Hematopoietic multipotent progenitor cell (in vitro differentiated cells): Measurements from ENCODE around the gene RNF217. TPM values are rescaled to one million over a fixed set of nuclear protein-coding genes. Genes with fewer than 3 reads are reported as not detected.

ENCODE experiments used
- DNase-seq, 3 donors: peaks; one replicate each; pipeline ENCODE4 v3.0.0-alpha.2; 2011 to 2015; ENCODE audit warnings: low read depth in 2 of 3, low spot score in 2 of 3
- total RNA-seq: library from RNA; depleted of rRNA; stranded (reverse); fragments of >200 nt; gene quantifications from one replicate; pipeline ENCODE4 v1.2.3, GENCODE V29; 2012

Gene RNF217
- total RNA-seq, 1 donor = 11.8 TPM

GRCh38 chr6:125094563-125094962 is 132.3 kb downstream of the RNF217 start:
- no peak for DNase-seq

GRCh38 chr6:125095580-125096301 is 133.5 kb downstream of the RNF217 start:
- no peak for DNase-seq

GRCh38 chr6:125097186-125097585 is 134.9 kb downstream of the RNF217 start:
- no peak for DNase-seq

- DNase-seq = no peak
These were observed 136.0 kb downstream of the RNF217 start for GRCh38 chr6:125098253-125098652.

GRCh38 chr6:125099211-125100073 is 137.2 kb downstream of the RNF217 start:
- peak in 2 of 3 donors; percentile 58 to 65 for DNase-seq

GRCh38 chr6:125100074-125100652 is 137.9 kb downstream of the RNF217 start:
- DNase-seq = no peak

GRCh38 chr6:125101128-125101527 is 138.9 kb downstream of the RNF217 start:
- DNase-seq = no peak

- no peak for DNase-seq
These were observed 139.4 kb downstream of the RNF217 start for GRCh38 chr6:125101631-125102030.

GRCh38 chr6:125102411-125102810 is 140.2 kb downstream of the RNF217 start:
- DNase-seq = no peak

- no peak for DNase-seq
These were observed 140.7 kb downstream of the RNF217 start for GRCh38 chr6:125102891-125103290.

GRCh38 chr6:125104425-125104824 is 142.2 kb downstream of the RNF217 start:
- DNase-seq = no peak

- DNase-seq = no peak
These were observed 144.8 kb downstream of the RNF217 start for GRCh38 chr6:125107048-125107447.

GRCh38 chr6:125107896-125108295 is 145.7 kb downstream of the RNF217 start:
- DNase-seq = no peak

GRCh38 chr6:125110056-125110455 is 147.8 kb downstream of the RNF217 start:
- no peak for DNase-seq

GRCh38 chr6:125111219-125111983 is 149.2 kb downstream of the RNF217 start:
- DNase-seq = peak in 1 of 3 donors; percentile 17

GRCh38 chr6:125112934-125113333 is 150.7 kb downstream of the RNF217 start:
- no peak for DNase-seq

GRCh38 chr6:125114248-125114858 is 152.1 kb downstream of the RNF217 start:
- DNase-seq = peak; percentile 5 to 76 (median 30)

GRCh38 chr6:125116170-125116569 is 153.9 kb downstream of the RNF217 start:
- no peak for DNase-seq

GRCh38 chr6:125116710-125117109 is 154.5 kb downstream of the RNF217 start:
- no peak for DNase-seq

GRCh38 chr6:125117818-125118217 is 155.6 kb downstream of the RNF217 start:
- DNase-seq = no peak
